ENCODE data around the gene HS3ST5.

- TF ChIP-seq EZH2 (IDR thresholded peaks at IDR 0.05; ENCODE audit: insufficient read depth, poor library complexity, severe bottlenecking) (no peak), EZH2phosphoT487 (IDR thresholded peaks at IDR 0.05; ENCODE audit: insufficient read depth, low read depth) (no peak)
Measured at GRCh38 chr6:114162691-114163347, 180.0 kb downstream of the HS3ST5 start.

Data from GM23248 (cell line).